Fibroblast of lung (primary cell): ENCODE results near the gene PIK3C2A. TPM values are rescaled to one million over a fixed set of nuclear protein-coding genes. Genes with fewer than 3 reads are reported as not detected.
"Not testable (repeated sequence)": the region's sequence is repeated elsewhere in the genome, so short reads cannot be mapped to it uniquely, and the experiment has no call there.

Source experiments
- DNase-seq, 2 donors: peaks; one replicate each; pipeline versions ENCODE4 v3.0.0 to v3.0.0-alpha.2; 2010; ENCODE audit warnings: low read depth in 2 of 2
- H2AFZ ChIP-seq: 2 replicates; pipeline ENCODE4 v1.5.1; 2012; ENCODE audit warnings: low read length, control low read depth, inconsistent platforms
- H3K27ac ChIP-seq: 2 replicates; pipeline ENCODE4 v1.5.1; 2011; ENCODE audit warnings: low read length, control low read depth; ENCODE audit not compliant: insufficient read depth
- H3K27me3 ChIP-seq: 2 replicates; pipeline ENCODE4 v1.5.1; 2011; ENCODE audit warnings: mild to moderate bottlenecking, low read length; ENCODE audit not compliant: control insufficient read depth, insufficient read depth
- H3K36me3 ChIP-seq: 2 replicates; pipeline ENCODE4 v1.5.1; 2011; ENCODE audit warnings: low read length; ENCODE audit not compliant: control insufficient read depth, insufficient read depth
- H3K4me1 ChIP-seq: 2 replicates; pipeline ENCODE4 v1.5.1; 2011; ENCODE audit warnings: low read length; ENCODE audit not compliant: control insufficient read depth, insufficient read depth; ENCODE audit errors: extremely low read depth
- H3K4me2 ChIP-seq: 2 replicates; pipeline ENCODE4 v1.5.1; 2011; ENCODE audit warnings: low read length, control low read depth; ENCODE audit not compliant: insufficient read depth; ENCODE audit errors: extremely low read depth
- H3K4me3 ChIP-seq, 4 experiments: fragments of 200-600 bp in 1 of 4; sonication (generic) in 1 of 4; replicated peaks in 1 of 4; 2 replicates each; pipeline ENCODE4 v1.5.1; 2011 to 2016; ENCODE audit warnings: low read length in 4 of 4, low read depth in 3 of 4, mild to moderate bottlenecking in 3 of 4, control low read depth in 2 of 4, inconsistent platforms in 1 of 4, mixed read lengths in 1 of 4; ENCODE audit not compliant: insufficient read depth in 1 of 4; ENCODE audit errors: control extremely low read depth in 1 of 4
- H3K79me2 ChIP-seq: 2 replicates; pipeline ENCODE4 v1.5.1; 2012; ENCODE audit warnings: mild to moderate bottlenecking, low read length, inconsistent platforms; ENCODE audit not compliant: control insufficient read depth, insufficient read depth
- H3K9ac ChIP-seq: 2 replicates; pipeline ENCODE4 v1.5.1; 2011; ENCODE audit warnings: mild to moderate bottlenecking, low read length, control low read depth; ENCODE audit not compliant: insufficient read depth
- H3K9me3 ChIP-seq: 2 replicates; pipeline ENCODE4 v1.5.1; 2012; ENCODE audit warnings: low read depth, low read length; ENCODE audit not compliant: control insufficient read depth, insufficient read depth
- H4K20me1 ChIP-seq: 2 replicates; pipeline ENCODE4 v1.5.1; 2011; ENCODE audit warnings: low read length; ENCODE audit not compliant: control insufficient read depth, insufficient read depth; ENCODE audit errors: extremely low read depth
- CTCF ChIP-seq, 2 donors: IDR thresholded peaks in 1 of 2; conservative IDR thresholded peaks in 1 of 2; 1 replicate in 1 of 2; 2 replicates in 1 of 2; pipeline ENCODE4 v1.5.1; 2011 to 2012; ENCODE audit warnings: low read length in 2 of 2, control low read depth in 1 of 2, inconsistent platforms in 1 of 2, low read depth in 1 of 2, mild to moderate bottlenecking in 1 of 2
- EZH2 ChIP-seq: IDR thresholded peaks from 2 replicates; pipeline ENCODE4 v1.5.1; 2012; ENCODE audit warnings: low read length, control low read depth, mild to moderate bottlenecking; ENCODE audit errors: missing control alignments
- polyA plus RNA-seq, 2 donors: library from polyadenylated mRNA; depleted of rRNA in 1 of 2; stranded (reverse) in 1 of 2; unstranded in 1 of 2; fragments of >200 nt; gene quantifications; 2 replicates each; pipeline ENCODE4 v1.2.1, GENCODE V29; 2011 to 2012; ENCODE audit warnings: missing spikeins in 1 of 2
- total RNA-seq: library from RNA; depleted of rRNA; stranded (reverse); fragments of >200 nt; gene quantifications from 2 replicates; pipeline ENCODE4 v1.2.1, GENCODE V29; 2014

The PIK3C2A gene
- total and polyA plus RNA-seq, 2 donors (not counting 1 experiment from before 2014, with no cell fraction given): 38.0 to 45.4 TPM

- Histone ChIP-seq H3K27me3 (no peaks in the 10 kb centered on the region), H2AFZ (no peak overlapping the region), H3K4me2 (no peak overlapping the region), H3K9me3 (no peaks in the 10 kb centered on the region), H3K9ac (no peak overlapping the region), H3K4me3 (no peak overlapping the region), H3K36me3 (no peaks in the 10 kb centered on the region), H3K27ac (no peak overlapping the region), H4K20me1 (no peaks in the 10 kb centered on the region), H3K4me1 (no peaks in the 10 kb centered on the region), H3K79me2 (no peaks in the 10 kb centered on the region)
- TF ChIP-seq EZH2 (no peak), CTCF (conservative IDR thresholded peaks at IDR 0.05 in 1 of 2, IDR thresholded peaks at IDR 0.05 in 1 of 2; ENCODE audit: low read depth in 1 of 2, low read length in 2 of 2) (no peak)
- no peak for DNase-seq
Observed at GRCh38 chr11:17230867-17231851, 23.4 kb upstream of the PIK3C2A start.

- TF ChIP-seq CTCF (conservative IDR thresholded peaks at IDR 0.05 in 1 of 2, IDR thresholded peaks at IDR 0.05 in 1 of 2; ENCODE audit: low read depth in 1 of 2, low read length in 2 of 2) (no peak), EZH2 (no peak)
- H3K79me2 ChIP-seq: no peaks in the 10 kb centered on the region
- no peak overlapping the region for H3K9ac ChIP-seq
- no peak for DNase-seq
- no peaks in the 10 kb centered on the region for H4K20me1 ChIP-seq
- H3K27ac ChIP-seq: no peak overlapping the region
- no peaks in the 10 kb centered on the region for H3K4me1 ChIP-seq
- H2AFZ ChIP-seq: no peak overlapping the region
- H3K9me3 ChIP-seq: no peaks in the 10 kb centered on the region
- no peak overlapping the region for H3K4me2 ChIP-seq
- no peaks in the 10 kb centered on the region for H3K27me3 ChIP-seq
- no peak overlapping the region for H3K4me3 ChIP-seq
- no peaks in the 10 kb centered on the region for H3K36me3 ChIP-seq
Observed at GRCh38 chr11:17229481-17230152, 21.8 kb upstream of the PIK3C2A start.

- not testable (repeated sequence) for DNase-seq, H3K36me3 ChIP-seq, H3K4me1 ChIP-seq, H3K9ac ChIP-seq, H4K20me1 ChIP-seq, H2AFZ ChIP-seq, H3K4me3 ChIP-seq, H3K4me2 ChIP-seq, H3K27ac ChIP-seq, H3K79me2 ChIP-seq, H3K27me3 ChIP-seq, H3K9me3 ChIP-seq
Observed at GRCh38 chr11:17228186-17228925, 20.6 kb upstream of the PIK3C2A start.
